T1000 (cell line): ENCODE results near the gene SEC24B.

Experiments used
- DNase-seq: peaks from one replicate; lab custom pipeline; 2025; ENCODE audit warnings: mixed read lengths; lab: John Stamatoyannopoulos, UW

SEC24B gene

DNA sequence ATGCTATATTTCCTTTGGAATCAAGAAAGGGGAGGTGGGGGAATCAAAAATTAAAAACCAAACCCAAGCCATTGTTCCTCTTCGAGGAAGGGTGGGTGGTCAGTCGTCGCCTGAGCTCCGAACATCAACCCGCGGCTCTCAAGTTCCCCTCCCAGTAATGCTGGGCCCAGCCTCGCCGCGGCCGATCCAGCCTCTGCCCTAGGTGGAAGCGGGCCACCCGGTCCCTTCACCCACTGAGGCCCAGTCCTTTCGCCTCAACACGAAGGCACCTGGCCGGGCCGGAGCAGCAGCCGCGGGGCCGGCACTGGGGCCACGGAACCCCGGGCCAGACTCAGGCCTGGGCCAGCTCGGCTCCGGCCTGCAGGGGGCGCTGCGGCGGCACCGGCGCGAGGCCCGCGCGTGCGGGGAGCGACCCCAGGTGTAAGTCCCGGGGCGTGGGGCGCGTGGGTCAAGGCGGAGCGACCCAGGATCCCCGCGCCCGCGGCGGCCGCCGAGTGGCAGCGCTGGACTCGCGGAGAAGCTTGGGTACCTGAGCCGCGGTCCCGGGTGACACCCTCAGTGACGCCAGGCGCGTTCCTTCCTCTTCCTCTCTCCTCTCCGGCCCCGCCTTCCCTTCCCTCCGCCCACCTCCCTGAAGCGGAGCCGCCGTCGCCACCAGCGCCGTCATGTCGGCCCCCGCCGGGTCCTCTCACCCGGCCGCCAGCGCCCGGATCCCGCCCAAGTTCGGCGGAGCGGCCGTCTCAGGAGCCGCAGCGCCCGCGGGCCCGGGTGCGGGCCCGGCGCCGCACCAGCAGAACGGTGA lies at the start of gene SEC24B:
Gene SEC24B (plus strand): TSS at position 611 of the 802 bp plus-strand sequence. CDS start 55 bp downstream, at position 666.
- peak; percentile 85 for DNase-seq

DNA sequence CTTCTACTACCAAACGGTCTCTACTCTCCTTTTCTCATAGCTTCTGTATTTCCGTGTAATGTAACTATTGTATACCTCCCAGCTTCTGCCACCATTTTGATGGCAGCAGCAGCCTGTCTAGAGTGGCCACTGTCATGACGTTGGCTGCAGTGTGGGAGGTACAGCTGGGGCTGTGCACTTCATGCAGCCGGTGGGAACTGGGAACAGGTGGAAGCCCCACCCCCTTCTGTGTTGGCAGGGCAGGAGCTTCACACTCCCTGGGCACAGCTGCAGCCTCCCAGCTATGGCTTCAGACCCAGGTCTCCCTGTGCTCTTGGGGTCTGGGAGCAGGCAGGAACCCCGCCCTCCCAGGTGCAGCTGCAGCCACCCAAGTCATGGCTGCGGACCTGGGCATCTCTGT lies 49.8 kb upstream of the SEC24B start:
- DNase-seq = no peak

DNA sequence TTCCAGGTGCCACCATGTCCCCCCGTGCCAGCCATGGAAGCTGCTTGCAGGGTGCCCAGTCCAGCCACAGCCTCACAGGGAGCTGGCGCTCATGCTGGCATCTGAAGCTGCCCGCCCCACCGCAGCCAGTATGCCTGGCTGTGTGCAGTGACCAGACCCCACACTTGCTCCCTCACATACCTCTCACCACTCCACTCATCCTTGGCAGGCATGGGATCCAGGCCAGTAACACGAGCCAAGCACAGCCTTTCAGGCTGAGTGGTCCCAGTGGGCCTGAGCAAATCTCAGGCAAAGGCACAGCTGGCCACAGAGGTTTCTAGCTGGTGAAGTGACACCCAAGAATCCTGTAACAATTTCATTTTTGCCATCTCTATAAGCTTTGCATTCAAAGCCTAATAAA lies 48.4 kb upstream of the SEC24B start:
- DNase-seq = no peak

DNA sequence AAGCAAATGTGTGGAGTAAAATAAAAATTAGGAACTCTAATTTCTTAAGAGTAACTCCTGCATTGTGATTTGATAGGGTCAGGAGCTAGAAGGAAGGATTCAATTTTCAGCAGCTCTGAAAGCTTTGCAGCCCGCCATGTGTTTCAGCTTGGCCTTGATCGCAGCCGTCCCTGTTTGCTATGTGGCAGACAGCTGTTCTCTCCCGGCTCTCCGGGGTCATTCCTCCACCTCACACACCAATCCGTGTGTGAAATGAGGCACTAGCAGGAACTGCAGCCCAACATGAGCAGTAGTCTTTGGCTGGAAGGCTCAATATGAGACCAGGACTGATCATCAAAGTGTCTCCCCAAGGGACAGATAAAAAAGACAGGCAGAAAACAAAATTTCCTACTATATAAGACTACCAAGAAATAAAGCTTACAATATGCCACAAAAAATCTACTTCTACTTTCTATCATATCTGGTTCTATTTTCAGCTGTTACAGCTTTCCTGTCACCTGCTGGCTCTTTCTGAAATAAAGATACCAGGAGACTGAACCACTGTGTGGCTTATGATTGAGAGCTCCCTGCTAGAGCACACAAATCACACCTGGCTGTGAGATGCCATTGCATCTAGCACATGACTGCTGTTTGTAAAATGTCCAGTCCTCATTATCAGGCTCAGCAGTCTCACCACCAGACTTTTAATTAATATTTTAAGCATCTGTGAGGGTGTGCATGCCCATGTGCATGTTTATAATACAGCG lies 44.1 kb upstream of the SEC24B start:
- DNase-seq = no peak

DNA sequence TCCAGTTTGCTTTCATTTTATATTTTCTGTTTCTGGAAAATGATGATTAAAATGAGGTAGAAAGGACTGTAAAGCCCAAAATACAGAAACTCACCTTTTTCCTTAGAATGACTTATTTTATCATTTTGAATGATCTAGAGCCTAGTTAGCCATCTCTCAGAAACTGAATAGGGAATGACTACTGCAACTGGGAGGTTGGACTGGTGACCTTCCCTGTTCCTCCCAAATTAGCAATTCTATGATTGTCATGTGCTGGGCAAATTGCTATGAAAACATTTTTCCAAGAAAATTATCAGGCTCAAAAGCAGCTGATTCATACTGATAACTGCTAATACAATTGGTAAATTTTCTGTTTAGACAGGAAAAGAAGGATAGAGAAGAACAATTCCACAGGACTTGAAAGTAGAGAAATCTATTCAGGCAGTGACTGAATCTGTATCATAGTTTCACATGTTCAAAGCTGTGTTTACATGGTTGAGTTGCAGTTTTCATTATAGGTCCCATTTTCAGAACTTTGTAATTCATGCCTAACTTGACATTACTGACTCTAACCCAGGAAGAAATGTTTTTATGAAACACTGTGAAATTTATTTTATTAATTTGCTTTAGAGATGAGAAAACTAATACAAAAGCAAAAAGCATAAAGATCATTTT lies 43.4 kb upstream of the SEC24B start:
- no peak for DNase-seq

DNA sequence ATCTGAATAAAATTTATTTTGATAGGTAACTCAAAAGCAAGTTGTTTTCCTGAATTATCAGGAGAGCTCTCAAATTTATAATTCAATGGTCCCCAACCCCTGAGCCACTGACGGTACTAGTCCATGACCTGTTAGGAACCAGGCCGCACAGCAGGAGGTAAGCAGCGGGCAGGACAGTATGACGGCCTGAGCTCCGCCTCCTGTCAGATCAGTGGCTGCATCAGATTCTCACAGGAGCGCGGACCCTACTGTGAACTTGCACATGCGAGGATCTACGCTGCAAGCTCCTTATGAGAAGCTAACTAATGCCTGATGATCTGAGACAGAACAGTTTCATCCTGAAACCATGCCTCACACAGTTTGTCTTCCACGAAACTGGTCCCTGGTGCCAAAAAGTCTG lies 37.9 kb upstream of the SEC24B start:
- no peak for DNase-seq

DNA sequence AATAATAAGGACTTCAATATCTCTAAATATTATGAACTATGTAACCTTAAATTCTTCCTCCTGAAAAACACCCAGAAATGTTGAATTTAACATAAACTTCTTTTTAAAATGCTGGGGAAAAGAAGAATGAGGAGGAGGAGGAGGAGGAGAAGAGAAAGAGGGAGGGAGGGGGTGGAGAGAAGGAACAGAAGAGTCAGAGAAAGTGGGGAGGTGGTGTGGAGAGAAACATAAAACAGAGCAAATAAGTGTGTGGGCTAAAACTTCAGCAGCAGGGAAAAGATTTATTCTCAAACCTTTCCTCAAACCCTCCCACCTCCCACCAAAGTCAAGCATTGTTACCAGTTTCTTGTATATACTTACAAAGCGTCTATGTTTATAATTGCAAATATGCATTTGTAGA lies 34.7 kb upstream of the SEC24B start:
- no peak for DNase-seq

DNA sequence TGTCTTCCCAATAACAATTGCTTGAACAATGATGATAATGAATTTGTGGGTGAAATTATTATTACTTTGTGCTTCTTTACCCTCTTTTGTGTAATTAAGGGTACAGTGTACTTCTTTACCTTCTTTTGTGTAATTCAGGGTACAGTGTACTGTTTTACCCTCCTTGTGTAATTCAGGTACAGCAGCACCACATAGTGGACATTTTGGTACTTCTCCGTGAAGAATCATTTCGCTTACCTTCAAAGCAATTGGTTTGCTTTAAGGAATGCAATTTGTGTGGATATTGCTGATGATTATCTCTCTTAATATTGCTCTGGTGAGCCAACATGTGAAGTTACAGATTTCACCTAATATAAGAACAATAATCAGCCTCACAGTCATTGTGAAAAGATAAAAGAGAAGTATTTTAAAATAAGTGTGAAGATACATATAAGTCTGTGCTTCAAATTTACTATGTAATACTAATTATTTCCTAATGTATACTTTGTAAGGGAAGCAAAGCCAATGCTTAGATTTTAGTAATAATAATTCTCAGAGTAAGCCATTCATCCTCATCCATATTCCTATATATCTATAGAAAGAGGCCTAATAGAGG lies 27.2 kb upstream of the SEC24B start:
- no peak for DNase-seq

DNA sequence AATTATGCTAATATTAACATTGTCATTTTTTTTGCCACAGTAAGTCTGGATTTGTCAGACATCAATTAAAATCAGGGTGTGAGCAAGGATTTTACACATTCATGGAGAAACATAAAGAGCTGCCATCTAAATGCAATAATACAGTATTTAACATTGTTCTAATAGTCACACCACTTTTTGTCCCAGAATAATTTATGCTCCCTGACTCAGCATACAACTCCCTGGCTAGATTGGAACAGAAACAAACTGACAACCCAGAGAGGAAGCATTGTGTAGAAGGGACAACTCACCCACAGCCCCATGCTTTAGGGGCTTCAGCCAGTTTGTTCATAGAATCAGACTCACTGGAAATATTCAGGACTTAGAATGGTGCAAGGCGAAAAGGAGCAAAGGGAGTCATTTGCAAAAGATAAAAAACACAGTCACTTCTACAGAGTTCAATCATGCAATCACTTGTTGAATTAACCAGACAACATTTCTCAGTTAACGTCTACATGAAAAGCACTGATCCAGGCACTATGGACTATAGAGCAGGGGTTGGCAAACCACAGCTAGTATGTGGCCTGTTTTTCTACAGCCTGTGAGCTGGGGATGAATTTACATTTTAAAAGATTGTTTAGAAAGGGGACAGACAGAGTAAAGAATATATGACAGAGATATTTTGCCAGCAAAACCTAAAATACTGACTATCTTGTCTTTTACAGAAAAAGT lies 26.4 kb upstream of the SEC24B start:
- DNase-seq = no peak

DNA sequence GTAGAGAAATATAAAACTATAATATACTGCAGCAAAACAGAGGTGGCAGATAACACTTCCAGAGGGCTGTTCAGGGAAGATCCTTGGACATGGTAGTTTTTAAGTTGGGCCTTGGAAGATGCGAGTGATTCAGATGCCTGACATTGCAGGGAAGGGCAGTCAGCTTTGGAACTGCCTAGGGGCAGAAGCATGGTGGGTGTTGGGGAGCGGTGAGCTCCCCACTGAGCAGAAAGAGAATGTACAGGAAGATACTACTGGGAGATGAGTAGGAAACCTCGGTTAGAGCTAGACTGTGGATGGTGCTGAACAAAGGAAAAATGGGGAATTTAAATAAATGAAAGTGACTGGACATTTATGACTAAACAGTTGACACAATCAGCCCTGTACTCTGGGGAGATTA lies 24.9 kb upstream of the SEC24B start:
- DNase-seq = peak; percentile 54

DNA sequence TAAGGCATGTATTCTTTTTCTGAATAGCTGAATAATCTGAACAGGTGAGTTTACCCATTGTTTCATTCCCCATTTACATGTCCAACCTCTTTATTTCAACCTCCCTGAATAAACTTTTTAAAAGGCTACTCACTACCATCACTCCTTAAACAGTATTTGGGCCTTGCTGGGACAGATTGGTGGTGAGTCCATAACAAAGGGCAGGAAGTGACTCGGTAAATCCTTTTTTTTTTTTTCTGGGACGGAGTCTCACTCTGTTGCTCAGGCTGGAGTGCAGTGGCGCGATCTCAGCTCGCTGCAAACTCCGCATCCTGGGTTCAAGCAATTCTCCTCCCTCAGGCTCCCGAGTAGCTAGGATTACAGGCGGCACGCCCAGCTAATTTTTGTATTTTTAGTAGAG lies 23.4 kb upstream of the SEC24B start:
- no peak for DNase-seq

DNA sequence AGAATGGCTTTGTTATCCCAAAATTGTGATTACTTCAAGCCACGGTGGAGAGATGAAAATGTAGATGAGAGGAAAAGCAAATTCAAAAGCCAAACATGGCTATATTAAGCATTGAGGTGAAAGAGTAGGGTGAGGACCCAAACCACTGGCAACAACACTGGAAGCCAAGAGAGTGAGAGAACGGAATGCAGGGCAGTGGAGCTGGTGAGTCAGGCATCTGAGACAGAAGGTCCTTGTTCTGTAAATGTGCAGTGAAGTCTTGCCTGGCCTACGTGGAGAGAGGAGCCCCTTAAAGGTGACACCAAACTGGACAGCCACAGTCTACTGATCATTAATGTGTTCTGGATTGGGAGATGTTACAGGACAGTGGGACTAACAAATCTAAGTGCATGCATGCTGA lies 22.8 kb upstream of the SEC24B start:
- no peak for DNase-seq

DNA sequence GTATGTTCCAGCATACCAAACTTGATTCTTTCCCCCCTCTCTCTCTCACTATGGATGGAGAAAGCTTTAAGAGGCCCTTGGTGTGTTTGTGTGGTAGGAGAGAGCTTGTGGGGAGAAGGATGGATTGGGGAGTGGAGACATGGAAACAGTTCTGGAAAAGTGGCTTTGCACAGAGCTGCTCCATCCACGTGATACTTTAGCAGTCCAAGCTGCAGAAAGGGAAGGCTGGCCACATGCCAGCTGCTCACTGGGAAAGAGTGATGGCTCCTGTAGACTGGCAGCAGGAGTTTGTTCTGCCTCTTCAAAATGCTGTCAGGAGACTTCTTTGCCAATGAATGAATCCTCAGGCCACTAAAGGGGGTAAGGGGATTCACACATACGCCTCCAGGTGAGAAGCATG lies 21.7 kb upstream of the SEC24B start:
- no peak for DNase-seq

DNA sequence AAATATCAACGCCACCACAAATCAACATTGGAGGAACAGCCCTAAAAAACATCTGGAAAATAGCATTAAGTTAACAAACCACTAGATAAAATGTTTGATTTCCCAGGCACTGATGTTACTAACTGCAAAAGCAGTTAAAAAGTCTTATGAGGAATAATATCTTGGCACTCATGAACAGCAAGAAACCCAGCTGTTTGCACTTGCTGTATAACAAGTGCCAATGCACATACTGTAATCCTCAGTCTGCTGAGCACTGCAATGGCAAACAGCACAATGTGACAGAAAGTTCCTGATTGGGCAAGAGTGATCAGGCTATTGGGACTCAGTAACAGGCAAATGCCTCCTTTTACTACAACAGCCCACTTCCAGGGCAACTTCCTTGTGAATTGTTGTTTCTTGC lies 20.8 kb upstream of the SEC24B start:
- DNase-seq = no peak

DNA sequence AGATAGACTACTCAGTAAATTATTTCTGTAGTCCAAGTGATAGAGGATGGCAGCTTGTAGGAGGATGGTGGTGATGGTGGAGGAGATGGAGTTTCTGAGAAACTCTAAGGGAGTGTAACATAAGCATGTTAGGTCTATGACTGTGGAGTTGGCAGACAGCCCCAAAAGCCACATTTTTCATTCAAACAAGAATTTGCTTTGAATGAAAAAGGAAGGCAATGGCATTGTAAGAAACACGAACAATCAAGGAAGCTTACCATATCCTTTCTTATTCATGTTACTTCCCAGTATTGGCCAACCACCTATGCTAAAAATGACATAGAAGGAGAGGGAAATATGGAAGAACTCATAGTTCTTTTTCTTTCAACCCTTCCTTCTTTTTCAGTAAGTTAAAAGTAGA lies 18.7 kb upstream of the SEC24B start:
- DNase-seq = no peak

DNA sequence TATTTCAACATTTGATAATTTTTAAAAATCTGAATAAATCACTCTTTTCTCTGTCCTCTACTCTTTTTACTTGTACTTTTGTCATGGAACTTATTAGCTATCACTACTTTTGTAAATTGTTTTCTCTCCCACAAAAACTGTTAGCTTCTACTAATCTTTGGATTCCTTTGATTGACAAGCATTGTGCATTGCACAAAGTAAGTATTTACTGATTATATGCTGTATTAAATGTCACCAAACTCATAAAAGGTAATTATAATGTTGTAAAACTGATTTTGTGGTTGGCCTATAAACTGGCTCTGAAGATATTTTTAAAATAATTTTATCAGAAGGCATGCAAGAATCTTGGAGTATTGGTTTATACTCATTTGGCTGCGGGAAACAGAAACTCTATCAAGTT lies 15.0 kb upstream of the SEC24B start:
- no peak for DNase-seq

DNA sequence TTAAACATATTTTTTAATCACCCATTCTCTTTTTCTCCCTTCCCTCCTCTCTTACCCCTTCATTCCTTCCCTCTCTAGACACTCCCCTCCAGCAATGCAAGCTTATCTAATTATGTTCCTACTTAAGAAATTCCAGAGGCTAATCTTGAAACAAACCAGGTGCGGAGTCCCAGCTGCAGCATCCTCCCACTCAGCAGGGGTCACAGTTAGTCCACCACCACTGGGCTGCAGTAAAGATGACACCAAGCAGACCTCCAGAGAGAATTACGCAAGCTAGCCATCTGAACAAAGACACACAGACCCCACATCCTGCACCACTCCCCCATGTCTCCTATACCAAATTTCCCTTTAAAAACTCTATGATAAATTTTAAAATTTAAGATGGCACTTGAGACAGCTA lies 13.9 kb upstream of the SEC24B start:
- DNase-seq = no peak

DNA sequence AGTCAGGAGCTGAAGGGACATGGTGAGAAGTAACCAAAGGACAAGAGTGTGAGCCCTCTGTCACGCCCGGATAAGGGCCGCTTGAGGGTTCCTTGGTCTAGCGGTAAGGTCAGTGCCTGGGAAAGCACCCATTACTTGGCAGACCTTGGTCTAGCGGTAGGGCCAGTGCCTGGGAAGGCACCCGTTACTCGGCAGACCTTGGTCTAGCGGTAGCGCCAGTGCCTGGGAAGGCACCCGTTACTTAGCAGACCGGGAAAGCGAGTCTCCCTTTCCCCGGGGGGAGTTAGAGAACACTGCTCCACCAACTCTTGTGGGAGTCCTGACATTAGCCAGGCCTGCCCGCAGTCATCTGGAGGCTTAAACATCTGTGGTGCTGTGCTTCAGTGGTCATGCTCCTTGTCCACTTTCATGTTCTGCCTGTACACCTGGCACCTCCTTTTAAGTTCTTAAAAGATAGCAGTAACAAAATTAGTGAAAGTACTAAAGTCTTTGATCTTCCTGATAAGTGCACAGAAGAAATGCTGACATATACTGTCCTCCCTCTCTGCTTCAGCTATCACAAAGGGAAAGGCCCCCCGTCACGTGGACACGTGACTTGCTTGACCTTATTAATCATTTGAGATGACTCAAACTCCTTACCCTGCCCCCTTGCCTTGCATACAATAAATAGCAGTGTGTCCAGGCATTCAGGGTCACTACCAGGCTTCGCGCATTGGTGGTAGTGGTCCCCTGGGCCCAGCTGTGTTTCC lies 9.3 kb upstream of the SEC24B start:
- DNase-seq = no peak

DNA sequence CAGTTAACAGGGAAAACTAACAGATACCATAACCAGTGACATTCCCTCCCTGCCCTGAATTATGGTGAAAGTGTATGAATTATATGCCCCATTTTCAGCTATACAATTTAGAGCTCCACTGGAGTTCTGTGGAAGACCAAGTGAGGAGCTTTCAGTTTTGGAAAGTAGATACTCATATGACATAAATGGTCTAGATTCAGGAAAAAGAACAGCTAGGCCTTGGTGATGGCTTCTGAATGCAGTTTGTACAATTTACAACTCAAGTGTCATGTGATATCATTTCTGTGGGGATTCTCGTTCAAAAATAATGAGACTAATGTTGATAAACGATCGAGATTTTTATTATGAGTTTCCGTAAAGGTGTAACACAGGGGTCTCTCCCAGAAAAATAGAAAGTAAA lies 8.2 kb upstream of the SEC24B start:
- DNase-seq = no peak

DNA sequence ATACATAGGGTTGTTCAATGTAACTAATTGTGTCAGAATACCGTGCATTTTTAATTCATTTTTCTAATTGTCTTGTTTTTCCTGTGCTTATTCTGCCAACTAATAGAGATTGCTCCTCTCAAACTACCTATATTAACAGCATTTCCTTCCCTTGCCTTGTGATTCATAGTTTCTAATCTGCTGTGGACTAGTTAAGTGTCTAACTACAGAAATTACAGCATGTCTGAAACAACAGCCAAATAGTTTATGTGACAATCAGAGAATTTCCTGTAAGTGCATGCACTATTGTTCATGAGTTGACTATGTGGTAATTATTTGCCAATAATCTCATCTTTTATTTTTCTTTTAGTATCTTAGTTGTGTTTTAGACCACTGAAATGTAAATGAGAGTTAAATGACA lies 4.1 kb upstream of the SEC24B start:
- no peak for DNase-seq

DNA sequence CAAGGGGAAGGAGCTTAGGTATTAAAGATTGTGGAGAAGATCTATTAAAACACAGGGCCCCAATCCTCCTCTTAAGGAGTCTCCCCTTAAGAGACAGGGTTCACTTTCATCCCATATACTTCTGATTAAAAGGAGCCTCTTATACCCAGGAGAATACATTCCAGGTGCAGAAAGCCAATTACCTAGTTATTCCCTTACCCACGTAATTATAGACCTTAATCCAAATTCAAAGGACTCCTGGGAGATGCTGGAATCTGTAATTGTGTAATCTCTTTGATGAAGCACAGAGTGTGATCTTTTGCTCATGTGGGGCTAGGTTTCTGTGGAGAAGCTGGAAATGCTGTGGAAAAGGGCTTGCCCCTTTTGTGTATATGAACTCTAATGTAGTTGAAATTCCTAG lies 1.4 kb upstream of the SEC24B start:
- no peak for DNase-seq
